ENCODE results near the gene ZDHHC11B.

The ZDHHC11B gene

GRCh38 chr5:671459-672328, 112.8 kb downstream of the ZDHHC11B start:
- DNase-seq, result peak; percentile 72

DNA sequence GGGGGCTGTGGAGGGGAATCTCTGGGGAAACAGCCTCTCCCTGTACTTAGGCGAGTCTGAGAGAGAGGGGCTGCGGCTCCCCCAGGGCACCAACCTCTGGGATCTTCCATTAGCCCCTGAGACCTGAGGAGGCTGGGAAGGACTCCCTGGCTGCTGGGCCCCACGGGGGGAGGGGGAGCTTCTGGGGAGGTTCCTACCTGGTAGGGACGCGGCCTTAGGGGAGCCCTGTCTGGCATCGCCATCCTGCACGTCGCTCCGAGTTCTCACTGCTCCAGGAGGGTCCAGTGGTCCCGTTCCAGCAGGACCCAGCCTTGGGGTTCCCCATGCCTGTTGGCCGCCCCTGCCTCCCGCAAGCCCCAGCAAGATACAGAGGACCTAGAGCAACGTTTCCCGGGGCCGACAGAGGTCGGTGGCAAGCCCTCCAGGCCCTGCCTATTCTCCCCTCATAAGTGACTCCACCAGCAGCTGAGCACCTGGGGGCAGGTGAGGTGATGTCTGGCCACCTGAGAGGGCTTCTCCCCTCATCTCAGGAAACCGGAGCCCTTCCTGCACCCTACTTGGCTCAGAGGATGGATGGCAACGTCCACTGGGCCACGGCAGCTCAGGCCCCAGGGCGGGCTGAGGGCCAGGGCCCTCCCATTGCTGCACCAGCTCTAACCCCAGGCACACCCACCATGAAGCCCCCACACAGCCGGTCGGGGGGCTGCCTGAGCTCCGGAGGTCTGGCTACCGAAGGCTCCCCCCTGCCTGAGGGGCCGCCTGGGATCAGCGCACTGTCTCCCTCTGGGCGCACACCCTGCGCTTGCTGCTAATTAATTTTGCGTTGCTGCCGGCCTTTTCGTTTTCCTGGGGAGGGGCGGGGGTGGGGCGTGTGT, 113.9 kb downstream of the ZDHHC11B start:
- no peak for DNase-seq

GRCh38 chr5:669842-670395, 114.6 kb downstream of the ZDHHC11B start:
- DNase-seq, result no peak

DNA sequence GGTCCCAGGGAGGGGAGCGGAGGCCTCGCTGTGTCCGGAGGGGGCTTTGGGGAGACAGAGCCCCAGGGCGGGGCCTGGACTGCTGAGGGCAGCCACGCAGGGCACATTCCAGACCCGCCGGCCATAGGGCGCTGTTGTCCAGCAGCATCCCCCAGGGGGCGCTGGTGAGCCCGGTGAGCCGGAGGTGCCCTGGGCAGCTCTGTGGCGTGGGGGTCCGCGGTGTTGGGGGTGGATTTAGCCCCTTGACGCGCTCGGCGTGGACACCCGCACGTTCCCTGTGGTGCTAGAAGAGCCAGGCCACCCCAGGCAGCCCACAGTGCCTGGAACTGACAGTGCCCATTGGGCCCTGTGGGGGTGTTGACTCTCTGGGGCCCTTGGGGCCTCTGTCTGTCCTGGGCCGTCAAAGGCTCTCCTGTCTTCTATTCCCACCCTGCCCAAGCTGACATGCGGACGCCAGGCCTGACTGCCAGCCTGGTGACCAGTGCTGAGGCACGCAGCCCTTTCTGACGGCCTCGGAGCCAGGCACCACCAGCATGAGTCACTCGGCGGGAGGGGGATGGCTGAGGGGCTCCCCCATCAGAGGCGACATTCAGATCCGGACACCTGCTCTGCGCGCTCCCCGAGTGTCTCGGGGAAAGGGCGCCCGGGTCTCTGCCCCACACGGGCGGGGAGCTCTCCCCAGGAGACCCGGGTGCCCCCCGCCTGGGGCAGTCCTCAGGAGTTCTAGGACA, 115.3 kb downstream of the ZDHHC11B start:
- DNase-seq, result no peak

DNA sequence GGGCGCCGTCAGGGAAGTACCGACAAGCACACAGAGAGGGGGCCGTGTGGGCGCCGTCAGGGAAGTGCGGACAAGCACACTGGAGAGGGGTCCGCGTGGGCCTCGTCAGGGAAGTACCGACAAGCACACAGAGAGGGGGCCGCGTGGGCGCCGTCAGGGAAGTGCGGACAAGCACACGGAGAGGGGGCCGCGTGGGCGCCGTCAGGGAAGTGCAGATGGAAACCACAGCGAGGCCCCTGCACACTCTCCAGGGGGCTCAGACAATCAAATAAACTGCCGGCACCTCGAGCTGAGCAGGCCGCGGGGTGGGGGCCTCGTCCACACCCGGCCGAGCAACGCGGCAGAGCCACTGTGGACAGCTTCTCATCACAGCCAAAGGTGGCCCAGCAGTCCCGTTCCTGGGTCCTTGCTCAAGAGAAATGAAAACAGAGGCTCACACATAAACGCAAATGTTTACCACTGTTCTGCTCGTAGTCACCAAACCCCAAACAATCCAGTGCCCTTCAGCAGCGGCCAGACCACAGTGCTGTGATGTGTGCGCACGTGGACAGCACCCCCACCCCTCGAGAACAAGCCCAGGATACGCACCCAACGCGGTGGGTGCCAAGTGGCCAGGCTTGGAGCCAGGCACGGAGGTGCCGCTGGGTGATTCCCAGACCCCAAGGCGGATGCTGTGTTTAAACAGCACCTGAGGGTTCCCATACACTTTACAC, 116.1 kb downstream of the ZDHHC11B start:
- no peak for DNase-seq

- DNase-seq, result no peak
Observed at GRCh38 chr5:666816-667498, 117.6 kb downstream of the ZDHHC11B start.

- DNase-seq, result no peak
Observed at GRCh38 chr5:665956-666711, 118.4 kb downstream of the ZDHHC11B start.

GRCh38 chr5:665541-665955, 119.0 kb downstream of the ZDHHC11B start:
- DNase-seq, result no peak

- no peak for DNase-seq
Observed at GRCh38 chr5:664994-665360, 119.6 kb downstream of the ZDHHC11B start.

GRCh38 chr5:664343-664993, 120.1 kb downstream of the ZDHHC11B start:
- no peak for DNase-seq

- DNase-seq, result no peak
Observed at GRCh38 chr5:663436-664342, 120.8 kb downstream of the ZDHHC11B start.

DNA sequence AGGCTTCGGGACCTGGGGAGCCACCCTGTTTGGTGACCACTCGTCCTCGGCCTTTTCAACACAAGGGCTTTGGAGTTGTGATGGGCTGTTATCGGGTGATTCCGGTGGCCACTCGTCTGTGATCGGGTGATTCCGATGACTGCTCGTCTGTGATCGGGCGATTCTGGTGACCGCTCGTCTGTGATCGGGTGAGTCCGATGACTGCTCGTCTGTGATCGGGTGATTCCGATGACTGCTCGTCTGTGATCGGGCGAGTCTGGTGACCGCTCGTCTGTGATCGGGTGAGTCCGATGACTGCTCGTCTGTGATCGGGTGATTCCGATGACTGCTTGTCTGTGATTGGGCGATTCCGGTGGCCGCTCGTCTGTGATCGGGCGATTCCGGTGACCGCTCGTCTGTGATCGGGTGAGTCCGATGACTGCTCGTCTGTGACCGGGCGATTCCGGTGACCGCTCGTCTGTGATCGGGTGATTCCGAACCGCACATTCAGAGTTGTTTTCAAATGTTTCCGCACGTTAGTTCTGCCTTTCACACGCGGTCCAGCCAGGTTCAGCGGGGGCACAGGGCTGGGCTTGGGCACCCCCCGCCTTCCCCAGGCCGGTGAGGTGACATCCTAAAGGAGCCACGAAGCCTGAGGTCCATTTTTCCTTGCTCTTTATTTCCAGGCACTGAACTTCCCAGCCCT, 121.6 kb downstream of the ZDHHC11B start:
- DNase-seq, result no peak

GRCh38 chr5:661891-662750, 122.4 kb downstream of the ZDHHC11B start:
- DNase-seq, result no peak

DNA sequence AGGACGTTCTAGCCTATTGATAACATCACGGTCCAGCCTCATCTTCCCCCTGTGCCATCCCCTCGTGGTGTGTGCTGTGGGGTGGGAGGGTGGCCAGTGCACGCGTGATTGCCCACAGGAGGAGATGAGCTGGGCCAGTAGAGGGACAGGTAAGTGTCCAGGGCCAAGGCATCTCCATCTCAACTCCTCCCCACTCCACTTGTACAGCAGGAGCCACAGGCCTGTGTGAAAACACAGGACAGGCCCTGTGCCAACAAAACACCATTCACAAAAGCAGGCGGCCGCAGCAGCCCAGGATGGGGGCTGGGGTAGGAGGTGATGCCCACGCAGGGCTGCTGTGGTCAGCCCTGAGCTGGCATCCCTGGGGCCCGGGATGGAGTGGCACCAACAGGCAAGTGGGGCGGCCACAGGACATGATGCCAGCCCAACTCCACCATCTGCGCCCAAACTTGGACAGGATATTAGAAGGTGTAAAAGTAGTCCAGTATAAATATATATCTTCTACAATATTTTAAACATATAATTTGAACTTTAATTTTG, 124.0 kb downstream of the ZDHHC11B start:
- no peak for DNase-seq

Data from NCI-H1436 (cell line).